ENCODE measurements around the gene SLCO4C1. TPM values are rescaled to one million over a fixed set of nuclear protein-coding genes. Genes with fewer than 3 reads are reported as not detected.
"Not testable (repeated sequence)": the region's sequence is repeated elsewhere in the genome, so short reads cannot be mapped to it uniquely, and the experiment has no call there.

Gene SLCO4C1, protein sequence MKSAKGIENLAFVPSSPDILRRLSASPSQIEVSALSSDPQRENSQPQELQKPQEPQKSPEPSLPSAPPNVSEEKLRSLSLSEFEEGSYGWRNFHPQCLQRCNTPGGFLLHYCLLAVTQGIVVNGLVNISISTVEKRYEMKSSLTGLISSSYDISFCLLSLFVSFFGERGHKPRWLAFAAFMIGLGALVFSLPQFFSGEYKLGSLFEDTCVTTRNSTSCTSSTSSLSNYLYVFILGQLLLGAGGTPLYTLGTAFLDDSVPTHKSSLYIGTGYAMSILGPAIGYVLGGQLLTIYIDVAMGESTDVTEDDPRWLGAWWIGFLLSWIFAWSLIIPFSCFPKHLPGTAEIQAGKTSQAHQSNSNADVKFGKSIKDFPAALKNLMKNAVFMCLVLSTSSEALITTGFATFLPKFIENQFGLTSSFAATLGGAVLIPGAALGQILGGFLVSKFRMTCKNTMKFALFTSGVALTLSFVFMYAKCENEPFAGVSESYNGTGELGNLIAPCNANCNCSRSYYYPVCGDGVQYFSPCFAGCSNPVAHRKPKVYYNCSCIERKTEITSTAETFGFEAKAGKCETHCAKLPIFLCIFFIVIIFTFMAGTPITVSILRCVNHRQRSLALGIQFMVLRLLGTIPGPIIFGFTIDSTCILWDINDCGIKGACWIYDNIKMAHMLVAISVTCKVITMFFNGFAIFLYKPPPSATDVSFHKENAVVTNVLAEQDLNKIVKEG
- 0.05 TPM in 2 replicates for total RNA-seq (2014; rRNA removed; shearing (Covaris generic))
- 0.01 and 0.05 TPM in 2 replicates for polyA plus RNA-seq (2015; cell fraction: cytosol; rRNA removed)
- polyA plus RNA-seq (2015; cell fraction: nucleus; rRNA removed), result 0.05 and 0.14 TPM in 2 replicates

DNA sequence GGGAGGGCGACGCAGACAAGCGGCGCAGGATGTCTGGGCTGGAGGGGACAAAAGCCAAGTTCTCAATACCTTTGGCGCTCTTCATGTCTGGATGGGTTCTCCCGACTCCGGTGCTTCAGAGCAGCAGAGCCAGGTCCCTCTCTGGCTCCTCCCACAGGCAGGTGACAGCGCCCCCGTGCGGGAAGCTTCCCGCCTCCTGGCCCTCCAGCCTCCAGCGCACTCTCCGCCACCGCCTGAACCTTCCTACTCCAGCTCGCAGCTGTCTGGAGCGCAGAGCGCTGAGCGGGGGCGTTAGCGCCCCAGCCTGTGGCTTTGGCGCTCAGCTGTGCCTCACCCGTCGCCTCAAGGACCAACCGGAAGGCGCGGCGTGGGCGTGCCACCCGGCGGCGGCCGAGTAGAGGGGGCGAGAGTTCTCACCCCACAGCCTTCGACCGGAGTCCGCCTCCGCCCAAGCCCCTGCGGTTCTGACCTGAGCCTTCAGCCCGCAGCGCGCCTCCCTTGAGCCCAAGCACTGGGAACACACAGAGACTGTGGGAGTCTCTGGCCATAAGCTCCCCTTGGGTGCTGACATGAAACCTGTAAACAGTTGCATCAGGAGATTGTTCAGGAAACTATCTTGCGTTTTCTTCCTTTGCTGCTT, at the start of gene SLCO4C1:
Gene SLCO4C1 (minus strand): TSS at position 107 of the 640 bp plus-strand sequence. CDS start 22 bp downstream, at position 85.
- in situ Hi-C loops (cut with HindIII; ENCODE audit: low pct_unique_long_range_greater_than_20kb, low sequenced_read_pairs), result no loop called here

DNA sequence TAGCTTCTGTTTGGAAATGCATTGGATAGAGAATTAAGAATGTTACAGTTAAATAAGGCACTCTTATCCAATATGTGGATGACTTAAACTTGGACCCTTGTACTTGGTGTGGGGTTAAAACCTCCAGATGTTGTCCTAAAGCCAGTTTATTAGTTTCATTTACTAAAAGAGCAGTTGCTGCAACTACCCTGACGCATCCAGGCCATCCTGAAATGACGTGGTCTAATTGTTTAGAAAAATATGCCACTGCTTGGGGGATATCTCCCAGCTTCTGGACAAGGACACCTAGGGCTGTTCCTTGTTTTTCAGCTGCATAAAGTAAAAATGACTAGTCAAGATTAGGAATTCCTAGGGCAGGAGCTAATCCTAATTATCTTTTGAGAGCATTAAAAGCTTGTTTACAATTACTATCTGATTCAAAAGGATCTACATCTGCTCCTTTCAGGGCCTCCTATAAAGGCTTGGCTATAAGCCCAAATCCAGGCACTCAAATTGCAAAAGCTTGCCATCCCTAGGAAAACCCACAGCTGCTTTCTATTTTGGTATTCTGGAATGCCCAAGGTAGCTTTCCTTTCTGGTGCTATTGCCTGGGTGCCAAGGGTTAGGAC, 45.7 kb upstream of the SLCO4C1 start:
- no peak for DNase-seq (ENCODE audit: low read depth, low spot score)

More for the DNA sequence above, at the start of gene SLCO4C1:
- peak; percentile 65 for DNase-seq (ENCODE audit: low read depth, low spot score)

GRCh38 chr5:102324714-102325113, 28.6 kb upstream of the SLCO4C1 start:
- in situ Hi-C loops (cut with HindIII; ENCODE audit: low pct_unique_long_range_greater_than_20kb, low sequenced_read_pairs), result no loop called here
- DNase-seq (ENCODE audit: low read depth, low spot score), result no peak

More for the DNA sequence above, 45.7 kb upstream of the SLCO4C1 start:
- in situ Hi-C loops (cut with HindIII; ENCODE audit: low pct_unique_long_range_greater_than_20kb, low sequenced_read_pairs), result no loop called here

GRCh38 chr5:102318801-102319200, 22.7 kb upstream of the SLCO4C1 start:
- in situ Hi-C loops (cut with HindIII; ENCODE audit: low pct_unique_long_range_greater_than_20kb, low sequenced_read_pairs); DNase-seq (ENCODE audit: low read depth, low spot score): not testable (repeated sequence)

DNA sequence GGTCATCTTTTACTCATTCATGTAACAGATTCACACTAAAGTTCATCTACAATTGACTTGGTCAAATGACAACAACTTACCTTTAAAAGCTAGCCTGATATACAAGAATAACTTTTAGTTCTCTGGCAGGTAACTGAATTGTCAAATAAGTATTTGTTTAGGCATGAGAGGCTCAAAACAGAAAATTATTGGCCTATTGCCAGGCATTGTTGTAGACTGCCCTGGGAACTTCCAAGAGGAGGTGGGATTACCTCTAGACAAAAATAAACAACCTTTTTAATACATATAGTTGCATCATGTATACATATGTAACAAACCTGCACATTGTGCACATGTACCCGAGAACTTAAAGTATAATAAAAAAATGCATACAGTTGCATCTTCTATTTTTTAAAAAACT, 18.2 kb upstream of the SLCO4C1 start:
- DNase-seq (ENCODE audit: low read depth, low spot score), result no peak
- in situ Hi-C loops (cut with HindIII; ENCODE audit: low pct_unique_long_range_greater_than_20kb, low sequenced_read_pairs), result no loop called here

GRCh38 chr5:102313912-102314311, 17.8 kb upstream of the SLCO4C1 start:
- in situ Hi-C loops (cut with HindIII; ENCODE audit: low pct_unique_long_range_greater_than_20kb, low sequenced_read_pairs), result no loop called here
- no peak for DNase-seq (ENCODE audit: low read depth, low spot score)

- in situ Hi-C loops (cut with HindIII; ENCODE audit: low pct_unique_long_range_greater_than_20kb, low sequenced_read_pairs), result no loop called here
- DNase-seq (ENCODE audit: low read depth, low spot score), result no peak
Measured at GRCh38 chr5:102312586-102313370, 16.7 kb upstream of the SLCO4C1 start.

- in situ Hi-C loops (cut with HindIII; ENCODE audit: low pct_unique_long_range_greater_than_20kb, low sequenced_read_pairs), result no loop called here
- no peak for DNase-seq (ENCODE audit: low read depth, low spot score)
Measured at GRCh38 chr5:102309586-102309985, 13.5 kb upstream of the SLCO4C1 start.

GRCh38 chr5:102307232-102307631, 11.1 kb upstream of the SLCO4C1 start:
- no peak for DNase-seq (ENCODE audit: low read depth, low spot score)
- in situ Hi-C loops (cut with HindIII; ENCODE audit: low pct_unique_long_range_greater_than_20kb, low sequenced_read_pairs), result no loop called here

GRCh38 chr5:102306121-102306520, 10.0 kb upstream of the SLCO4C1 start:
- no peak for DNase-seq (ENCODE audit: low read depth, low spot score)

GRCh38 chr5:102295534-102296177, 428 bp downstream of the SLCO4C1 start:
- in situ Hi-C loops (cut with HindIII; ENCODE audit: low pct_unique_long_range_greater_than_20kb, low sequenced_read_pairs), result no loop called here

More at GRCh38 chr5:102306121-102306520, 10.0 kb upstream of the SLCO4C1 start:
- in situ Hi-C loops (cut with HindIII; ENCODE audit: low pct_unique_long_range_greater_than_20kb, low sequenced_read_pairs), result no loop called here

DNA sequence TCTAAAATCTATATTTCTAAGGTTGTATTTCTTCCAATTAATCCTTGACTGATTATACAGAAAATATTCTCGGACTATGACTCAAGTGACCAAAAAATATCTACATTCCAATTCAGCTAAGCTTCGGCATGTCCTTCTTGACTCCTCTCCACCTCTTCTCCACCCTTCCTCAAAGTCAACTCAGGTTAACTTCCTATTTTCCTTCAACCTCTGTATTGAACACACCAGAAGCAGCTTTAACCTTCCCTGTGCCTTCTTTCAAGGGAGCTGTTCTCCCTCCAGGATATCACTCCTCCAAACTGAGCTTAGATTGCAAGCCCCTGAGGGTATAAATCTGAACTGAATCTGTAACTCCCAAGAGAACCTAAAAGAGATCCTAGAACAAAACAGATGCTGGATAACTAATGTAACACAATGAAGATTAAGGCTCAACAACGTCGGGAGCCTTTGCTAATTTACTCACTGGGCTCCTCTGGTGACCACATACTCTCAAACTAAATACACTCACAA, 1.1 kb downstream of the SLCO4C1 start:
- no peak for DNase-seq (ENCODE audit: low read depth, low spot score)
- in situ Hi-C loops (cut with HindIII; ENCODE audit: low pct_unique_long_range_greater_than_20kb, low sequenced_read_pairs), result no loop called here

More at GRCh38 chr5:102295534-102296177, 428 bp downstream of the SLCO4C1 start:
- no peak for DNase-seq (ENCODE audit: low read depth, low spot score)

DNA sequence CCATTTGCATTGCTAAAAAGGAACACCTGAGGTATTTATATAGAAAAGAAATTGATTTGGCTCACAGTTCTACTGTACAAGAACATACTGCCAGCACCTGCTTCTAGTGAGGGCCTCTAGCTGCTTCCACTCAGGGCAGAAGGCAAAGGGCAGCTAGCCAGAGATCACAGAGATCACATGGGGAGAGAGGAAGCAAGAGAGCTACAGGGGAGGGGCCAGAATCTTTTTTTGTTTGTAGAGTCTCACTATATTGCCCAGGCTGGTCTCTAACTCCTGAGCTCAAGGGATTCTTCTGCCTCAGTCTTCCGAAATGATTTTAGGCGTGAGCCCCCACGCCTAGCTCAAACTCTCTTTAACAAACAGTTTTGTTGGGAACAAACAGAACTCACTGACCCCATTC, 6.1 kb downstream of the SLCO4C1 start:
- no peak for DNase-seq (ENCODE audit: low read depth, low spot score)
- in situ Hi-C loops (cut with HindIII; ENCODE audit: low pct_unique_long_range_greater_than_20kb, low sequenced_read_pairs), result no loop called here

DNA sequence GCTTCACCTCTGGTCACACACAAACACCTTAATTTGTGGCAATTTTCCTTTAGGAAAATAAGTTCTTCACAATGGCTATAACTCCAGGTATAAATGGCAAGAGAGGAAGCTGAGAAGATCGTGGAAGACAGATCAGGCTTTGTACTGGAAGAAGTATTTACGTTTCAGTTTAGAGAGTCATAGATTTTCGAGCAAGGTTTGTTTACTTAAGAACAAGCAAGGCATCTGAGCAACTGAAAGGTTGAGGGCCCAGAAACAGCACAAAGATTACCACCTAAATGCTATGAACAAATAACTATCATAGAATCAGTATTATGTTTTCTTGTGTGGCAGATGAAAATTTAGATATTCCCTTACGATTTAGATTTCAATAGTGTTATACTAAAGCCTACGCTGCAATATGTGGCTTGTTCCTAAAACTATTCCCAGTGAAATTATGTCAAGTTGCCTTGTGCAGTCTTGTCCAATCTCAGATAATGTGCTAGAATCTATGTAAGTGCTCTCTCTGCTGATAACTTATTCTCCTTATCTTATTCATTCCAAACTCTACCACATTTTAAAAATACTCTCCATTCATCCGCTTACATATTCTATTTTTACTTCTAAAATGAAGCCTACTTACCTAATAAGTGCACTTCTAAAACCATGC, 6.7 kb downstream of the SLCO4C1 start:
- no peak for DNase-seq (ENCODE audit: low read depth, low spot score)
- in situ Hi-C loops (cut with HindIII; ENCODE audit: low pct_unique_long_range_greater_than_20kb, low sequenced_read_pairs), result no loop called here

- no peak for DNase-seq (ENCODE audit: low read depth, low spot score)
- in situ Hi-C loops (cut with HindIII; ENCODE audit: low pct_unique_long_range_greater_than_20kb, low sequenced_read_pairs), result no loop called here
Measured at GRCh38 chr5:102288630-102289029, 7.5 kb downstream of the SLCO4C1 start.

GRCh38 chr5:102286476-102286875, 9.6 kb downstream of the SLCO4C1 start:
- in situ Hi-C loops (cut with HindIII; ENCODE audit: low pct_unique_long_range_greater_than_20kb, low sequenced_read_pairs), result no loop called here

More at GRCh38 chr5:102286476-102286875, 9.6 kb downstream of the SLCO4C1 start:
- DNase-seq (ENCODE audit: low read depth, low spot score), result no peak

Measured in SK-MEL-5 (cell line).